Naive thymus-derived CD4-positive, alpha-beta T cell (primary cell): ENCODE data around the gene SPINK7. TPM values are rescaled to one million over a fixed set of nuclear protein-coding genes. Genes with fewer than 3 reads are reported as not detected.
"Not testable (repeated sequence)": the region's sequence is repeated elsewhere in the genome, so short reads cannot be mapped to it uniquely, and the experiment has no call there.

Source experiments
- ATAC-seq: fragments of 150-1000 bp; cut with Tn5 transposase; 2 replicates; pipeline ENCODE4 v1.10.0; 2021; ENCODE audit warnings: mild to moderate bottlenecking, moderate library complexity
- CTCF ChIA-PET: fragments of 350-600 bp; sonication (Branson Sonifier 250); formaldehyde crosslinking; loops from one replicate; lab custom pipeline; 2021; ENCODE audit warnings: antibody characterized with exemption; lab: Charles Lee
- POLR2A ChIA-PET: fragments of 350-600 bp; sonication (Branson Sonifier 250); formaldehyde crosslinking; loops from one replicate; lab custom pipeline; 2021; ENCODE audit warnings: antibody characterized with exemption, inconsistent platforms; lab: Charles Lee
- DNase-seq, 9 donors: peaks; one replicate each; pipeline versions ENCODE4 v3.0.0 to v3.0.0-alpha.2; 2020 to 2022; ENCODE audit warnings: mixed read lengths in 1 of 9
- H3K27ac ChIP-seq: one replicate; pipeline ENCODE4 v1.7.0; 2013; ENCODE audit warnings: mild to moderate bottlenecking, low read depth, low read length, moderate library complexity
- H3K27me3 ChIP-seq, 2 donors: one replicate each; pipeline ENCODE4 v1.7.0; 2013; ENCODE audit warnings: low read length in 2 of 2, mild to moderate bottlenecking in 2 of 2, moderate library complexity in 2 of 2; ENCODE audit not compliant: control insufficient read depth in 2 of 2, insufficient read depth in 2 of 2
- H3K36me3 ChIP-seq, 3 experiments: 1 replicate in 2 of 3; 2 replicates in 1 of 3; pipeline ENCODE4 v1.7.0; 2013; ENCODE audit warnings: low read length in 3 of 3, mild to moderate bottlenecking in 3 of 3, moderate library complexity in 1 of 3; ENCODE audit not compliant: insufficient read depth in 3 of 3, control insufficient read depth in 2 of 3
- H3K4me1 ChIP-seq, 2 donors: one replicate each; pipeline ENCODE4 v1.7.0; 2013; ENCODE audit warnings: low read length in 2 of 2, mild to moderate bottlenecking in 2 of 2, moderate library complexity in 1 of 2; ENCODE audit not compliant: control insufficient read depth in 2 of 2, insufficient read depth in 2 of 2
- H3K4me3 ChIP-seq: 2 replicates; pipeline ENCODE4 v1.7.0; 2013; ENCODE audit warnings: mild to moderate bottlenecking, low read length
- H3K9me3 ChIP-seq, 3 experiments: 1 replicate in 2 of 3; 2 replicates in 1 of 3; pipeline ENCODE4 v1.7.0; 2013; ENCODE audit warnings: low read length in 3 of 3; ENCODE audit not compliant: control insufficient read depth in 2 of 3
- H3K27ac Mint-ChIP-seq, 9 donors: one replicate each; pipeline ENCODE4 v1.8.0; 2020 to 2022; ENCODE audit warnings: mixed read lengths in 9 of 9, mild to moderate bottlenecking in 8 of 9, moderate library complexity in 5 of 9, inconsistent platforms in 2 of 9
- H3K27me3 Mint-ChIP-seq, 5 donors: one replicate each; pipeline ENCODE4 v1.8.0; 2021 to 2022; ENCODE audit warnings: mixed read lengths in 5 of 5, mild to moderate bottlenecking in 1 of 5
- H3K36me3 Mint-ChIP-seq, 5 donors: one replicate each; pipeline ENCODE4 v1.8.0; 2020 to 2022; ENCODE audit warnings: mixed read lengths in 5 of 5, mild to moderate bottlenecking in 3 of 5, inconsistent platforms in 1 of 5
- H3K4me1 Mint-ChIP-seq, 7 donors: one replicate each; pipeline ENCODE4 v1.8.0; 2020 to 2022; ENCODE audit warnings: mixed read lengths in 7 of 7, mild to moderate bottlenecking in 3 of 7, inconsistent platforms in 1 of 7
- H3K4me3 Mint-ChIP-seq, 10 donors: one replicate each; pipeline ENCODE4 v1.8.0; 2020 to 2022; ENCODE audit warnings: mild to moderate bottlenecking in 10 of 10, mixed read lengths in 10 of 10, moderate library complexity in 6 of 10, inconsistent platforms in 2 of 10
- H3K9me3 Mint-ChIP-seq, 11 donors: one replicate each; pipeline ENCODE4 v1.8.0; 2020 to 2022; ENCODE audit warnings: mixed read lengths in 11 of 11, mild to moderate bottlenecking in 4 of 11, inconsistent platforms in 1 of 11, moderate library complexity in 1 of 11
- intact Hi-C, 2 donors: fragments of 100-400 bp; cut with micrococcal nuclease; formaldehyde crosslinking; loops; one replicate each; pipeline ENCODE4 v1.15.1; 2023
- polyA plus RNA-seq, 2 donors: library from polyadenylated mRNA; unstranded; fragments of 300-500 nt; fragmentation: Illumina TruSeq; gene quantifications; one replicate each; pipeline ENCODE4 v1.2.3, GENCODE V29; 2021
- total RNA-seq, 6 experiments: library from RNA in 5 of 6; stranded (reverse) in 5 of 6; gene quantifications; 1 replicate in 5 of 6; 2 replicates in 1 of 6; pipeline ENCODE4 v1.2.3 and lab custom pipeline; 2021 to 2026

SPINK7 gene
- total and polyA plus RNA-seq, 7 experiments from 2014 or later, result not detected

GRCh38 chr5:148314187-148314586, 2.0 kb downstream of the SPINK7 start:
- H3K9me3 ChIP-seq, result no peaks in the 10 kb centered on the region
- ChIA-PET POLR2A (no interaction called here), CTCF (interaction anchor here (1.5 kb wide), 1 partner anchor 61 kb away, joined by 4 read pairs; no protein-coding TSS in a partner anchor)
- no peaks in the 10 kb centered on the region for H3K36me3 ChIP-seq
- H3K4me1 ChIP-seq, result no peaks in the 10 kb centered on the region
- intact Hi-C loops, result loop anchor here in 1 of 2 donors (1.0 to 5.0 kb wide), 2 partner anchors 39 to 58 kb away; no protein-coding TSS in a partner anchor
- ATAC-seq (no peak), DNase-seq (peak in 1 of 9 donors; percentile 8)
- no peak overlapping the region for H3K4me3 ChIP-seq
- no peak overlapping the region for H3K27ac ChIP-seq
- Mint-ChIP-seq H3K27ac (no peak overlapping the region), H3K4me3 (no peak overlapping the region), H3K4me1 (no peaks in the 10 kb centered on the region), H3K27me3 (peaks cover 0 to 7% (median 0%) of the 10 kb centered on the region in 5 donors), H3K36me3 (peaks cover 0 to 8% (median 0%) of the 10 kb centered on the region in 5 donors), H3K9me3 (peaks cover 0 to 9% (median 5%) of the 10 kb centered on the region in 11 donors)
- no peaks in the 10 kb centered on the region for H3K27me3 ChIP-seq

- Mint-ChIP-seq H3K27me3 (peaks cover 0 to 2% (median 0%) of the 10 kb centered on the region in 5 donors), H3K4me3 (no peak overlapping the region), H3K9me3 (peaks cover 0 to 8% (median 2%) of the 10 kb centered on the region in 11 donors), H3K36me3 (peaks cover 0 to 4% (median 0%) of the 10 kb centered on the region in 5 donors), H3K27ac (no peak overlapping the region), H3K4me1 (peaks cover 0 to 3% (median 2%) of the 10 kb centered on the region in 7 donors)
- H3K27ac ChIP-seq, result no peak overlapping the region
- H3K4me1 ChIP-seq, result no peaks in the 10 kb centered on the region
- H3K9me3 ChIP-seq, result no peaks in the 10 kb centered on the region
- DNase-seq, result no peak
- ChIA-PET CTCF (interaction anchor here (1.5 kb wide), 1 partner anchor 60 kb away, joined by 4 read pairs; no protein-coding TSS in a partner anchor), POLR2A (no interaction called here)
- H3K36me3 ChIP-seq, result no peaks in the 10 kb centered on the region
- no peak overlapping the region for H3K4me3 ChIP-seq
- intact Hi-C loops, result loop anchor here in 1 of 2 donors (1.0 to 5.0 kb wide), 2 partner anchors 39 to 58 kb away; no protein-coding TSS in a partner anchor
- H3K27me3 ChIP-seq, result no peaks in the 10 kb centered on the region
- ATAC-seq, result no peak
Measured at GRCh38 chr5:148314731-148315130, 2.5 kb downstream of the SPINK7 start.

- H3K9me3 Mint-ChIP-seq, H3K27me3 ChIP-seq, H3K27me3 Mint-ChIP-seq, H3K36me3 ChIP-seq, H3K4me3 ChIP-seq, CTCF ChIA-PET, H3K27ac ChIP-seq, H3K4me1 ChIP-seq, H3K36me3 Mint-ChIP-seq, H3K9me3 ChIP-seq, ATAC-seq: not testable (repeated sequence)
- H3K4me3 Mint-ChIP-seq, result peak overlapping the region; percentile 67 to 93 (median 82)
- DNase-seq, result peak in 7 of 9 donors; percentile 8 to 57 (median 28)
- intact Hi-C loops, result loop anchor here in 1 of 2 donors (2.0 kb wide), 1 partner anchor 63 kb away; the partner anchor contains the start of gene FBXO38
- H3K27ac Mint-ChIP-seq, result peak overlapping the region; percentile 15 to 86 (median 74)
- peaks cover 0 to 12% (median 4%) of the 10 kb centered on the region in 7 donors for H3K4me1 Mint-ChIP-seq
- POLR2A ChIA-PET, result interaction anchor here (0.7 kb wide), 1 partner anchor 62 kb away, joined by 3 read pairs; no protein-coding TSS in a partner anchor
Measured at GRCh38 chr5:148320011-148320963, 8.1 kb downstream of the SPINK7 start.

GRCh38 chr5:148333262-148333849, 21.1 kb downstream of the SPINK7 start:
- ATAC-seq, result no peak
- ChIA-PET POLR2A (no interaction called here), CTCF (no interaction called here)
- Histone ChIP-seq H3K9me3 (no peaks in the 10 kb centered on the region), H3K27me3 (no peaks in the 10 kb centered on the region), H3K4me3 (no peak overlapping the region), H3K27ac (no peak overlapping the region), H3K36me3 (no peaks in the 10 kb centered on the region), H3K4me1 (no peaks in the 10 kb centered on the region)
- no peaks in the 10 kb centered on the region for H3K4me1 Mint-ChIP-seq
- peaks cover 0 to 17% (median 12%) of the 10 kb centered on the region in 5 donors for H3K36me3 Mint-ChIP-seq
- DNase-seq, result no peak
- H3K4me3 Mint-ChIP-seq, result no peak overlapping the region
- H3K27ac Mint-ChIP-seq, result no peak overlapping the region
- H3K9me3 Mint-ChIP-seq, result peaks cover 4 to 23% (median 17%) of the 10 kb centered on the region in 11 donors
- peaks cover 0 to 5% (median 2%) of the 10 kb centered on the region in 5 donors for H3K27me3 Mint-ChIP-seq
- intact Hi-C loops, result no loop called here

GRCh38 chr5:148335259-148335658, 23.0 kb downstream of the SPINK7 start, which contains the start of gene SPINK9:
Gene SPINK9, plus strand, starts transcription at chr5:148335559. Its CDS starts 55 bp downstream, at chr5:148335614.
- Histone ChIP-seq H3K4me1 (no peaks in the 10 kb centered on the region), H3K27me3 (no peaks in the 10 kb centered on the region), H3K9me3 (no peaks in the 10 kb centered on the region), H3K27ac (no peak within 1 kb of the TSS), H3K36me3 (no peaks in the 10 kb centered on the region), H3K4me3 (no peak within 1 kb of the TSS)
- H3K4me1 Mint-ChIP-seq, result no peaks in the 10 kb centered on the region
- peaks cover 0 to 5% (median 2%) of the 10 kb centered on the region in 5 donors for H3K27me3 Mint-ChIP-seq
- peaks cover 4 to 12% (median 6%) of the 10 kb centered on the region in 11 donors for H3K9me3 Mint-ChIP-seq
- ATAC-seq (no peak), DNase-seq (no peak)
- intact Hi-C loops, result no loop called here
- no peak within 1 kb of the TSS for H3K27ac Mint-ChIP-seq
- no peak within 1 kb of the TSS for H3K4me3 Mint-ChIP-seq
- H3K36me3 Mint-ChIP-seq, result peaks cover 0 to 10% (median 7%) of the 10 kb centered on the region in 5 donors
- POLR2A ChIA-PET, result no interaction called here
- CTCF ChIA-PET, result no interaction called here

- intact Hi-C loops, result no loop called here
- ChIA-PET CTCF (no interaction called here), POLR2A (no interaction called here)
- Histone ChIP-seq H3K27me3 (no peaks in the 10 kb centered on the region), H3K4me1 (no peaks in the 10 kb centered on the region), H3K27ac (no peak overlapping the region), H3K4me3 (no peak overlapping the region), H3K9me3 (no peaks in the 10 kb centered on the region), H3K36me3 (no peaks in the 10 kb centered on the region)
- Mint-ChIP-seq H3K4me3 (no peak overlapping the region), H3K4me1 (no peaks in the 10 kb centered on the region), H3K9me3 (peaks cover 0 to 6% (median 0%) of the 10 kb centered on the region in 11 donors), H3K27ac (no peak overlapping the region), H3K36me3 (peaks cover 0 to 11% (median 4%) of the 10 kb centered on the region in 5 donors), H3K27me3 (peaks cover 0 to 4% (median 0%) of the 10 kb centered on the region in 5 donors)
- no peak for ATAC-seq
- no peak for DNase-seq
Measured at GRCh38 chr5:148336704-148337435, 24.6 kb downstream of the SPINK7 start.
